Body of pancreas (tissue), 4 donors: ENCODE results near the gene ZNF527.
"Not testable (repeated sequence)": the region's sequence is repeated elsewhere in the genome, so short reads cannot be mapped to it uniquely, and the experiment has no call there.

Source experiments
- POLR2A ChIP-seq, 3 donors: fragments of 450-650 bp; IDR thresholded peaks; one replicate each; pipeline ENCODE4 v1.6.1; 2016; ENCODE audit warnings: antibody characterized with exemption in 3 of 3, mild to moderate bottlenecking in 2 of 3
- TF ChIP-seq, protein P1 (sequence below), 7 experiments: fragments of 450-650 bp in 4 of 7; fragments of 200-600 bp in 3 of 7; sonication (generic) in 3 of 7; IDR thresholded peaks; one replicate each; pipeline ENCODE4 v1.5.1; 2016 to 2019; ENCODE audit warnings: antibody characterized with exemption in 7 of 7

DNA sequence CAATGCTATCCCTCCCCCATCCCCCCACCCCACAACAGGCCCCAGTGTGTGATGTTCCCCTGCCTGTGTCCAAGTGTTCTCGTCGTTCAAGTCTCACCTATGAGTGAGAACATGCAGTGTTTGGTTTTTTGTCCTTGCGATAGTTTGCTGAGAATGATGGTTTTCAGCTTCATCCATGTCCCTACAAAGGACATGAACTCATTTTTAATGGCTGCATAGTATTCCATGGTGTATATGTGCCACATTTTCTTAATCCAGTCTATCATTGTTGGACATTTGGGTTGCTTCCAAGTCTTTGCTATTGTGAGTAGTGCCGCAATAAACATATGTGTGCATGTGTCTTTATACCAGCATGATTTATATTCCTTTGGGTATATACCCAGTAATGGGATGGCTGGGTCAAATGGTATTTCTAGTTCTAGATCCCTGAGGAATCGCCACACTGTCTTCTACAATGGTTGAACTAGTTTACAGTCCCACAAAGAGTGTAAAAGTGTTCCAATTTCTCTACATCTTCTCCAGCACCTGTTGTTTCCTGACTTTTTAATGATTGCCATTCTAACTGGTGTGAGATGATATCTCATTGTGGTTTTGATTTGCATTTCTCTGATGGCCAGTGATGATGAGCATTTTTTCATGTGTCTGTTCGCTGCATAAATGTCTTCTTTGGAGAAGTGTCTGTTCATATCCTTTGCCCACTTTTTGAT is 35.4 kb downstream of the ZNF527 start:
- TF ChIP-seq, protein P1, sequence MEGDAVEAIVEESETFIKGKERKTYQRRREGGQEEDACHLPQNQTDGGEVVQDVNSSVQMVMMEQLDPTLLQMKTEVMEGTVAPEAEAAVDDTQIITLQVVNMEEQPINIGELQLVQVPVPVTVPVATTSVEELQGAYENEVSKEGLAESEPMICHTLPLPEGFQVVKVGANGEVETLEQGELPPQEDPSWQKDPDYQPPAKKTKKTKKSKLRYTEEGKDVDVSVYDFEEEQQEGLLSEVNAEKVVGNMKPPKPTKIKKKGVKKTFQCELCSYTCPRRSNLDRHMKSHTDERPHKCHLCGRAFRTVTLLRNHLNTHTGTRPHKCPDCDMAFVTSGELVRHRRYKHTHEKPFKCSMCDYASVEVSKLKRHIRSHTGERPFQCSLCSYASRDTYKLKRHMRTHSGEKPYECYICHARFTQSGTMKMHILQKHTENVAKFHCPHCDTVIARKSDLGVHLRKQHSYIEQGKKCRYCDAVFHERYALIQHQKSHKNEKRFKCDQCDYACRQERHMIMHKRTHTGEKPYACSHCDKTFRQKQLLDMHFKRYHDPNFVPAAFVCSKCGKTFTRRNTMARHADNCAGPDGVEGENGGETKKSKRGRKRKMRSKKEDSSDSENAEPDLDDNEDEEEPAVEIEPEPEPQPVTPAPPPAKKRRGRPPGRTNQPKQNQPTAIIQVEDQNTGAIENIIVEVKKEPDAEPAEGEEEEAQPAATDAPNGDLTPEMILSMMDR (IDR thresholded peaks at IDR 0.05), result not testable (repeated sequence)
- TF ChIP-seq POLR2A (IDR thresholded peaks at IDR 0.05), result not testable (repeated sequence)
